ENCODE measurements around the gene BRMS1L.

DNA sequence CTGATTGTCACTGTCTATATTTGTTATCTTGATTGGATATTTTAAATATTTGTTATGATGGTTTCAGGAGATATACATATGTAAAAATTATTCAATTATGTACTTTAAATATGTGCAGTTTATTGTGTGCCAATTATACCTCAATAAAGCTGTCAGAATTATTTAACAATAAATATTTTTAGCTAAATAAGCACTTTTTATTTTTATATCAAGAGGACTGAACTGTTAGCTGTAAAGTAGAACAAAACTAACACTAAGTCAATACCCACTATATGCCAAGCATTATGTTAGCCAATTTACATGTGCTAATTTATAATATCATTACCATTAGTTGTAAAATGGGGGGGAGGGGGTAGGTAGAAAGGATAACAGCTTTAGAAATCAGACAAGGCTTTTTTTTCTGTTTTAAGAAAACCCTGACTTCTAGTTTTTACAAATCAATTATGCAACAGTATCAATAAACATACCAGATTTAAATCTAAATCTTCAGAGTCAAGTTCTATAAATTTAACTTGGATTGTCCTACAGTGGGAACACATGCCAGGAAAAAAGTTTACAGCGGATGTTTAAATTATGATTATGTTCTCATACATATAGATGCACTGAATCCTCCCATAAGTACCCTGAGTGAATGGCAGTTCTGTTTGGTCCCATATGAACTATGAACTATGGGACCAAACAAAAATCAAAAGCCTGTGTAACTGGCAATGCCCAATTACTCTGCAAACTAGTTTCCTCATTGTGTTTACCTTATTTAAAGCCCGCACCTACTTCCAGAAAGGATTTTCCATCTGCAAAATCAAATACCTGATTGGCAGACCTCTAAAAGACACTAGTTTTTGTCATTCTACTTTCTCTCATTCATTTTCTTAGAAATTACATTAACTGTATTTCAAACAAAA is 19.9 kb upstream of the BRMS1L start:
- TF ChIP-seq, protein P1, sequence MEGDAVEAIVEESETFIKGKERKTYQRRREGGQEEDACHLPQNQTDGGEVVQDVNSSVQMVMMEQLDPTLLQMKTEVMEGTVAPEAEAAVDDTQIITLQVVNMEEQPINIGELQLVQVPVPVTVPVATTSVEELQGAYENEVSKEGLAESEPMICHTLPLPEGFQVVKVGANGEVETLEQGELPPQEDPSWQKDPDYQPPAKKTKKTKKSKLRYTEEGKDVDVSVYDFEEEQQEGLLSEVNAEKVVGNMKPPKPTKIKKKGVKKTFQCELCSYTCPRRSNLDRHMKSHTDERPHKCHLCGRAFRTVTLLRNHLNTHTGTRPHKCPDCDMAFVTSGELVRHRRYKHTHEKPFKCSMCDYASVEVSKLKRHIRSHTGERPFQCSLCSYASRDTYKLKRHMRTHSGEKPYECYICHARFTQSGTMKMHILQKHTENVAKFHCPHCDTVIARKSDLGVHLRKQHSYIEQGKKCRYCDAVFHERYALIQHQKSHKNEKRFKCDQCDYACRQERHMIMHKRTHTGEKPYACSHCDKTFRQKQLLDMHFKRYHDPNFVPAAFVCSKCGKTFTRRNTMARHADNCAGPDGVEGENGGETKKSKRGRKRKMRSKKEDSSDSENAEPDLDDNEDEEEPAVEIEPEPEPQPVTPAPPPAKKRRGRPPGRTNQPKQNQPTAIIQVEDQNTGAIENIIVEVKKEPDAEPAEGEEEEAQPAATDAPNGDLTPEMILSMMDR (IDR thresholded peaks at IDR 0.05) = no peak
- no peak for TF ChIP-seq POLR2A (IDR thresholded peaks at IDR 0.05)

Measured in body of pancreas (tissue), 4 donors.